CD14-positive monocyte (primary cell): ENCODE data around the gene FBXL12. TPM values are rescaled to one million over a fixed set of nuclear protein-coding genes. Genes with fewer than 3 reads are reported as not detected.
"Not testable (repeated sequence)": the region's sequence is repeated elsewhere in the genome, so short reads cannot be mapped to it uniquely, and the experiment has no call there.

Source experiments
- DNase-seq, 3 donors: peaks; one replicate each; pipeline ENCODE4 v3.0.0-alpha.2; 2011 to 2022
- H2AFZ ChIP-seq: 2 replicates; pipeline ENCODE4 v1.6.0; 2012; ENCODE audit warnings: mild to moderate bottlenecking, low read depth, low read length, inconsistent platforms; ENCODE audit not compliant: insufficient read depth, poor library complexity, severe bottlenecking
- H3K27ac ChIP-seq, 2 donors: 1 replicate in 1 of 2; 2 replicates in 1 of 2; pipeline ENCODE4 v1.5.1; 2012 to 2013; ENCODE audit warnings: low read length in 2 of 2, control low read depth in 1 of 2, inconsistent platforms in 1 of 2, low read depth in 1 of 2, mild to moderate bottlenecking in 1 of 2
- H3K27me3 ChIP-seq, 2 donors: one replicate each; pipeline versions ENCODE4 v1.6.0 to v1.6.1; 2011 to 2013; ENCODE audit warnings: low read length in 2 of 2; ENCODE audit not compliant: control insufficient read depth in 2 of 2, insufficient read depth in 2 of 2
- H3K36me3 ChIP-seq, 2 donors: replicated peaks in 1 of 2; 1 replicate in 1 of 2; 2 replicates in 1 of 2; pipeline versions ENCODE4 v1.5.1 to v1.6.1; 2012 to 2013; ENCODE audit warnings: low read length in 2 of 2, control low read depth in 1 of 2, inconsistent platforms in 1 of 2, mild to moderate bottlenecking in 1 of 2; ENCODE audit not compliant: insufficient read depth in 2 of 2, control insufficient read depth in 1 of 2
- H3K4me1 ChIP-seq, 2 donors: 1 replicate in 1 of 2; 2 replicates in 1 of 2; pipeline versions ENCODE4 v1.5.1 to v1.6.1; 2012 to 2013; ENCODE audit warnings: low read length in 2 of 2, control low read depth in 1 of 2, inconsistent platforms in 1 of 2, mild to moderate bottlenecking in 1 of 2, moderate library complexity in 1 of 2; ENCODE audit not compliant: insufficient read depth in 2 of 2, control insufficient read depth in 1 of 2
- H3K4me2 ChIP-seq: replicated peaks from 2 replicates; pipeline ENCODE3; 2012; ENCODE audit warnings: low read length, moderate library complexity, mild to moderate bottlenecking; ENCODE audit not compliant: poor library complexity, severe bottlenecking; ENCODE audit errors: extremely low read depth
- H3K4me3 ChIP-seq, 3 experiments: fragments of 200-600 bp in 1 of 3; sonication (generic) in 1 of 3; replicated peaks in 1 of 3; 1 replicate in 2 of 3; 2 replicates in 1 of 3; pipeline ENCODE4 v1.5.1; 2011 to 2013; ENCODE audit warnings: low read length in 3 of 3, mild to moderate bottlenecking in 3 of 3, control low read depth in 2 of 3, low read depth in 2 of 3, inconsistent platforms in 1 of 3, moderate library complexity in 1 of 3
- H3K79me2 ChIP-seq: 2 replicates; pipeline ENCODE4 v1.6.0; 2012; ENCODE audit warnings: mild to moderate bottlenecking, control low read depth, inconsistent platforms, low read length, moderate library complexity; ENCODE audit not compliant: insufficient read depth
- H3K9ac ChIP-seq: 2 replicates; pipeline ENCODE4 v1.6.0; 2017; ENCODE audit warnings: low read length, mild to moderate bottlenecking; ENCODE audit not compliant: insufficient read depth, poor library complexity, severe bottlenecking
- H3K9me3 ChIP-seq, 2 donors: replicated peaks in 1 of 2; 1 replicate in 1 of 2; 2 replicates in 1 of 2; pipeline versions ENCODE4 v1.5.1 to v1.6.1; 2012 to 2013; ENCODE audit warnings: low read length in 2 of 2, control low read depth in 1 of 2; ENCODE audit not compliant: control insufficient read depth in 1 of 2, insufficient read depth in 1 of 2
- H4K20me1 ChIP-seq: 2 replicates; pipeline ENCODE4 v1.6.0; 2012; ENCODE audit warnings: mild to moderate bottlenecking, low read length, control low read depth, moderate library complexity; ENCODE audit not compliant: insufficient read depth
- H3K27ac Mint-ChIP-seq, 7 donors: one replicate each; pipeline ENCODE4 v1.8.0; 2020; ENCODE audit warnings: mild to moderate bottlenecking in 7 of 7, mixed read lengths in 7 of 7, moderate library complexity in 6 of 7, inconsistent platforms in 2 of 7
- H3K27me3 Mint-ChIP-seq, 3 donors: one replicate each; pipeline ENCODE4 v1.8.0; 2021 to 2022; ENCODE audit warnings: low read depth in 3 of 3, mild to moderate bottlenecking in 3 of 3, mixed read lengths in 3 of 3, moderate library complexity in 3 of 3, inconsistent platforms in 1 of 3
- H3K36me3 Mint-ChIP-seq, 2 donors: one replicate each; pipeline ENCODE4 v1.8.0; 2020; ENCODE audit warnings: mixed read lengths in 2 of 2, inconsistent platforms in 1 of 2, mild to moderate bottlenecking in 1 of 2
- H3K4me1 Mint-ChIP-seq: one replicate; pipeline ENCODE4 v1.8.0; 2020; ENCODE audit warnings: mild to moderate bottlenecking, mixed read lengths
- H3K4me3 Mint-ChIP-seq, 2 donors: one replicate each; pipeline ENCODE4 v1.8.0; 2020; ENCODE audit warnings: mild to moderate bottlenecking in 2 of 2, mixed read lengths in 2 of 2, moderate library complexity in 1 of 2
- H3K9me3 Mint-ChIP-seq, 7 donors: one replicate each; pipeline ENCODE4 v1.8.0; 2020 to 2022; ENCODE audit warnings: mixed read lengths in 7 of 7, mild to moderate bottlenecking in 6 of 7, moderate library complexity in 6 of 7, inconsistent platforms in 2 of 7
- WGBS: methylation state at CpG from one replicate; pipeline ENCODE4 v1.1.5; 2013; ENCODE audit warnings: missing lambda C conversion rate; ENCODE audit not compliant: insufficient coverage; 5-methylcytosine and 5-hydroxymethylcytosine counted together
- intact Hi-C, 2 donors: fragments of 100-400 bp; cut with micrococcal nuclease; formaldehyde crosslinking; loops; one replicate each; pipeline versions ENCODE4 v1.15.0 to v1.15.1; 2023
- polyA plus RNA-seq, 3 donors: library from polyadenylated mRNA; depleted of rRNA in 1 of 3; unstranded in 2 of 3; stranded (reverse) in 1 of 3; fragments of 300-500 nt in 2 of 3; fragments of >200 nt in 1 of 3; fragmentation: Illumina TruSeq in 2 of 3; gene quantifications; 1 replicate in 2 of 3; 2 replicates in 1 of 3; pipeline ENCODE4 v1.2.3, GENCODE V29; 2012 to 2021
- TF ChIP-seq, protein P1 (sequence below): fragments of 200-600 bp; IDR thresholded peaks from one replicate; pipeline ENCODE4 v1.8.0; 2022; ENCODE audit warnings: antibody characterized with exemption, mild to moderate bottlenecking

Gene FBXL12
- polyA plus RNA-seq, 3 donors: 6.6 to 49.8 (median 8.1) TPM

DNA sequence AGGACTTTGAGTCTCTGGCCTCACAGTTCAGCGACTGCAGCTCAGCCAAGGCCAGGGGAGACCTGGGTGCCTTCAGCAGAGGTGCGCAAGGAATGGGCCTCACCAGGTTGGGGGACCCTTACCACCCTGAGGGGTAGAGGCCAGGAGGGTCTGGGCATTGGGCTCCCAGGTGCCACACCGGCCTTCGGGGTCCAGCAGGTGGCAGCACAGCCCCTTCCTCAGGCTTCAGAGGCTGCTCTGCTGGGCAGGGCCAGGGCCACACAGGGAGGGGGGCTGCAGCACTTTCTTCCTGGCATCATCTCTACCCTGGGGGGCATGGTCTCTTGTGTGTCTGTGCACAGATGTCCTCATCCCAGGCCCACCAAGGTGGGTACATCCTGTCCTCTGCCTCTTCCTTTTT, 29.2 kb upstream of the FBXL12 start:
- H3K9me3 Mint-ChIP-seq: peaks cover 8 to 12% (median 11%) of the 10 kb centered on the region in 7 donors

DNA sequence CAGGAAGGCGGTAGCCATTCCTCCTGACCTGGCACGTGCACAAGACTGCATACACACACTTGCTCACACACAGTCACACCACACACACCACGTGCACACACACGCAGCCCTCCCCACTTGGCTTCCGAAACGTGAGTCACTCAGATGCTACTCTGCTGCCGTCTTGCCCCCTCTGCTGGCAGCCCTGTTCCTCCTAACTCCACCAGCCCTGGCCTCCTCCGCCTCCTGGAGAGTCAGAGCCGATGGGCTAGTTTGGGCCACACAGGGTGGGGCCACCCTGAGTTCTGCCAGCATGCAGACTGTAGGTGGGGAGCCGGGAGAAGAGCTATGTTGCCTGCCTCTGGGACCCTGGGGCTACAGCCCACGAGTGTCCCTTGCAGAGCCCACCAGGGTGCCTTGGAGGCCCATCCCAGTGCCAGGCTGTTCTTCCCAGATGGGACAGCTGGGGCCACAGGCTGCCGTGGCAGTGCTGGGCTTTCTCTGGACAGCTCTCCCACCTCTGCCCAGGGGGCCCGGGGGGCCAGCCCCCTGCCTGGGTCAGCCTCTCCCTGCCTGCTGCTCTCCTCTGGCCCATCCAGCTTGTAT, 28.3 kb upstream of the FBXL12 start:
- 88% methylated on average over 8 of the region's 13 CpGs for WGBS
- peaks cover 70 to 85% of the 10 kb centered on the region in 2 donors for H3K36me3 Mint-ChIP-seq
- TF ChIP-seq, protein P1, sequence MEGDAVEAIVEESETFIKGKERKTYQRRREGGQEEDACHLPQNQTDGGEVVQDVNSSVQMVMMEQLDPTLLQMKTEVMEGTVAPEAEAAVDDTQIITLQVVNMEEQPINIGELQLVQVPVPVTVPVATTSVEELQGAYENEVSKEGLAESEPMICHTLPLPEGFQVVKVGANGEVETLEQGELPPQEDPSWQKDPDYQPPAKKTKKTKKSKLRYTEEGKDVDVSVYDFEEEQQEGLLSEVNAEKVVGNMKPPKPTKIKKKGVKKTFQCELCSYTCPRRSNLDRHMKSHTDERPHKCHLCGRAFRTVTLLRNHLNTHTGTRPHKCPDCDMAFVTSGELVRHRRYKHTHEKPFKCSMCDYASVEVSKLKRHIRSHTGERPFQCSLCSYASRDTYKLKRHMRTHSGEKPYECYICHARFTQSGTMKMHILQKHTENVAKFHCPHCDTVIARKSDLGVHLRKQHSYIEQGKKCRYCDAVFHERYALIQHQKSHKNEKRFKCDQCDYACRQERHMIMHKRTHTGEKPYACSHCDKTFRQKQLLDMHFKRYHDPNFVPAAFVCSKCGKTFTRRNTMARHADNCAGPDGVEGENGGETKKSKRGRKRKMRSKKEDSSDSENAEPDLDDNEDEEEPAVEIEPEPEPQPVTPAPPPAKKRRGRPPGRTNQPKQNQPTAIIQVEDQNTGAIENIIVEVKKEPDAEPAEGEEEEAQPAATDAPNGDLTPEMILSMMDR: no peak
- H3K36me3 ChIP-seq: peaks cover 65 to 85% of the 10 kb centered on the region in 2 donors
- H3K9me3 Mint-ChIP-seq: peaks cover 16 to 20% (median 17%) of the 10 kb centered on the region in 7 donors
- no peaks in the 10 kb centered on the region for H3K4me1 ChIP-seq
- H3K27ac Mint-ChIP-seq: peak overlapping the region in 1 of 7 donors; percentile 72
- no peak for DNase-seq
- H3K4me1 Mint-ChIP-seq: no peaks in the 10 kb centered on the region
- no peak overlapping the region for H3K4me2 ChIP-seq
- intact Hi-C loops: no loop called here
- H3K27ac ChIP-seq: no peak overlapping the region
- no peaks in the 10 kb centered on the region for H3K27me3 Mint-ChIP-seq
- no peak overlapping the region for H3K4me3 Mint-ChIP-seq
- no peak overlapping the region for H3K4me3 ChIP-seq
- no peak overlapping the region for H3K9ac ChIP-seq
- no peak overlapping the region for H2AFZ ChIP-seq
- H3K79me2 ChIP-seq: peaks cover 16% of the 10 kb centered on the region
- H3K27me3 ChIP-seq: no peaks in the 10 kb centered on the region
- H3K9me3 ChIP-seq: peaks cover 19 to 21% of the 10 kb centered on the region in 2 donors
- H4K20me1 ChIP-seq: peaks cover 7% of the 10 kb centered on the region

More for the DNA sequence above, 29.2 kb upstream of the FBXL12 start:
- no peak for DNase-seq
- Mint-ChIP-seq H3K4me1 (no peaks in the 10 kb centered on the region), H3K27me3 (no peaks in the 10 kb centered on the region), H3K27ac (peak overlapping the region in 1 of 7 donors; percentile 26), H3K4me3 (no peak overlapping the region), H3K36me3 (peaks cover 66 to 82% of the 10 kb centered on the region in 2 donors)
- Histone ChIP-seq H3K9ac (peak overlapping the region; percentile 4), H3K79me2 (peaks cover 9% of the 10 kb centered on the region), H3K9me3 (peaks cover 11 to 12% of the 10 kb centered on the region in 2 donors), H3K27me3 (no peaks in the 10 kb centered on the region), H3K4me1 (no peaks in the 10 kb centered on the region), H3K36me3 (peaks cover 57 to 76% of the 10 kb centered on the region in 2 donors), H3K27ac (no peak overlapping the region), H4K20me1 (peaks cover 7% of the 10 kb centered on the region), H2AFZ (no peak overlapping the region), H3K4me3 (no peak overlapping the region), H3K4me2 (no peak overlapping the region)
- intact Hi-C loops: no loop called here
- whole genome bisulfite sequencing: 89% methylated on average over 4 of the region's 4 CpGs
- TF ChIP-seq, protein P1: no peak

DNA sequence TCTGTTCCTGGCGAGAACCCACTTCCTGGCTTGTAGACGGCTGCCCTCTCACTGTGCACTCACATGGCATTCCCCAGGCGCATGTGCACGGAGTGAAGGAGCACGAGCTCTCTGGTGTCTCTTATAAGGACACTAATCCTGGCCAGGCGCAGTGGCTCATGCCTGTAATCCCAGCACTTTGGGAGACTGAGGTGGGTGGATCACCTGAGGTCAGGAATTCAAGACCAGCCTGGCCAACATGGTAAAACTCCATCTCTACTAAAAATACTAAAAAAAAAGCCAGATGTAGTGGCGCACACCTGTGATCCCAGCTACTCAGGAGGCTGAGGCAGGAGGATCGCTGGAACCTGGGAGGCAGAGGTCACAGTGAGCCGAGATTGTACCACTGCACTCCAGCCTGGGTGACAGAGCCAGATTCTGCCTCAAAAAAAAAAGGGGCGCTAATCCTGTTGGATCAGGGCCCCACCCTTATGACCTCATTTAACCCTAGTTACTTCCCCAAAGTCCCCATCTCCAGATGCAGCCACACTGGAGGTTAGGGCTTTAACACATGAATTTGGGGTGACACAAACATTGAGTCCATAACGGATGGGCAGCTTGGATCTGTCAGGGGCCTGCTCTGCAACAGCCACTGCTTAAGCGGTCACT, 24.9 kb upstream of the FBXL12 start:
- Histone ChIP-seq H3K9me3 (peaks cover 25 to 30% of the 10 kb centered on the region in 2 donors), H3K36me3 (peaks cover 93 to 100% of the 10 kb centered on the region in 2 donors), H3K79me2 (peaks cover 27% of the 10 kb centered on the region)
- H3K4me1 Mint-ChIP-seq, H3K4me3 ChIP-seq, H2AFZ ChIP-seq, H3K27me3 Mint-ChIP-seq, H3K4me2 ChIP-seq, H3K27me3 ChIP-seq, H3K9ac ChIP-seq, H3K27ac ChIP-seq, DNase-seq, H3K4me3 Mint-ChIP-seq, intact Hi-C loops, H3K4me1 ChIP-seq, H3K27ac Mint-ChIP-seq, H4K20me1 ChIP-seq: not testable (repeated sequence)
- Mint-ChIP-seq H3K9me3 (peaks cover 21 to 28% (median 23%) of the 10 kb centered on the region in 7 donors), H3K36me3 (peaks cover 88 to 96% of the 10 kb centered on the region in 2 donors)
- 92% methylated on average over 7 of the region's 12 CpGs for WGBS
